Right atrium auricular region (tissue), 2 donors: Measurements from ENCODE around the gene CLCN2. TPM values are rescaled to one million over a fixed set of nuclear protein-coding genes. Genes with fewer than 3 reads are reported as not detected.

Source experiments
- DNase-seq: peaks from one replicate; pipeline ENCODE4 v3.0.0-alpha.2; 2019; ENCODE audit warnings: low spot score
- H3K27ac ChIP-seq, 2 donors: fragments of 200-600 bp; sonication (generic); 1 replicate in 1 of 2; 2 replicates in 1 of 2; pipeline ENCODE4 v1.5.1; 2016 to 2019
- H3K27me3 ChIP-seq, 2 donors: fragments of 200-600 bp; sonication (generic); one replicate each; pipeline versions ENCODE4 v1.5.1 to v1.6.0; 2017 to 2019
- H3K36me3 ChIP-seq: fragments of 200-600 bp; sonication (generic); one replicate; pipeline ENCODE4 v1.5.1; 2016
- H3K4me1 ChIP-seq, 2 donors: fragments of 200-600 bp; sonication (generic); one replicate each; pipeline versions ENCODE4 v1.5.1 to v1.6.0; 2017 to 2019
- H3K4me3 ChIP-seq, 2 donors: fragments of 200-600 bp; sonication (generic); 1 replicate in 1 of 2; 2 replicates in 1 of 2; pipeline ENCODE4 v1.5.1; 2017 to 2019; ENCODE audit warnings: mild to moderate bottlenecking in 1 of 2, moderate library complexity in 1 of 2
- H3K9me3 ChIP-seq, 2 donors: fragments of 200-600 bp; sonication (generic); one replicate each; pipeline ENCODE4 v1.5.1; 2019
- total RNA-seq, 2 donors: library from RNA; depleted of rRNA; stranded (reverse); fragments of >200 nt; gene quantifications; one replicate each; pipeline ENCODE4 v1.1.0, GENCODE V29; 2016
- TF ChIP-seq, protein P1 (sequence below), 2 donors: fragments of 200-600 bp; sonication (generic); IDR thresholded peaks; one replicate each; pipeline ENCODE4 v1.5.1; 2019; ENCODE audit warnings: antibody characterized with exemption in 2 of 2

The CLCN2 gene
- total RNA-seq, 2 donors from 2014 or later = 1.3 to 2.7 TPM

- Histone ChIP-seq H3K4me1 (peaks cover 0 to 24% of the 10 kb centered on the region in 2 donors), H3K27ac (peak overlapping the region; percentile 64 to 70), H3K27me3 (no peaks in the 10 kb centered on the region), H3K9me3 (no peaks in the 10 kb centered on the region), H3K36me3 (no peaks in the 10 kb centered on the region), H3K4me3 (no peak overlapping the region)
- no peak for DNase-seq
- TF ChIP-seq, protein P1, sequence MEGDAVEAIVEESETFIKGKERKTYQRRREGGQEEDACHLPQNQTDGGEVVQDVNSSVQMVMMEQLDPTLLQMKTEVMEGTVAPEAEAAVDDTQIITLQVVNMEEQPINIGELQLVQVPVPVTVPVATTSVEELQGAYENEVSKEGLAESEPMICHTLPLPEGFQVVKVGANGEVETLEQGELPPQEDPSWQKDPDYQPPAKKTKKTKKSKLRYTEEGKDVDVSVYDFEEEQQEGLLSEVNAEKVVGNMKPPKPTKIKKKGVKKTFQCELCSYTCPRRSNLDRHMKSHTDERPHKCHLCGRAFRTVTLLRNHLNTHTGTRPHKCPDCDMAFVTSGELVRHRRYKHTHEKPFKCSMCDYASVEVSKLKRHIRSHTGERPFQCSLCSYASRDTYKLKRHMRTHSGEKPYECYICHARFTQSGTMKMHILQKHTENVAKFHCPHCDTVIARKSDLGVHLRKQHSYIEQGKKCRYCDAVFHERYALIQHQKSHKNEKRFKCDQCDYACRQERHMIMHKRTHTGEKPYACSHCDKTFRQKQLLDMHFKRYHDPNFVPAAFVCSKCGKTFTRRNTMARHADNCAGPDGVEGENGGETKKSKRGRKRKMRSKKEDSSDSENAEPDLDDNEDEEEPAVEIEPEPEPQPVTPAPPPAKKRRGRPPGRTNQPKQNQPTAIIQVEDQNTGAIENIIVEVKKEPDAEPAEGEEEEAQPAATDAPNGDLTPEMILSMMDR (IDR thresholded peaks at IDR 0.05) = no peak
These were observed 17.4 kb upstream of the CLCN2 start for GRCh38 chr3:184378651-184379357.

- Histone ChIP-seq H3K36me3 (no peaks in the 10 kb centered on the region), H3K27me3 (no peaks in the 10 kb centered on the region), H3K4me3 (no peak within 1 kb of the TSS), H3K9me3 (no peaks in the 10 kb centered on the region), H3K27ac (peak within 1 kb of the TSS; percentile 64 to 70), H3K4me1 (peaks cover 0 to 24% of the 10 kb centered on the region in 2 donors)
- TF ChIP-seq, protein P1 (IDR thresholded peaks at IDR 0.05) = no peak
- no peak for DNase-seq
These were observed 16.6 kb upstream of the CLCN2 start, which contains the start of gene THPO for GRCh38 chr3:184377882-184378445. Gene THPO, minus strand, starts transcription at chr3:184378207. Its CDS starts 1,948 bp downstream, at chr3:184376259.

DNA sequence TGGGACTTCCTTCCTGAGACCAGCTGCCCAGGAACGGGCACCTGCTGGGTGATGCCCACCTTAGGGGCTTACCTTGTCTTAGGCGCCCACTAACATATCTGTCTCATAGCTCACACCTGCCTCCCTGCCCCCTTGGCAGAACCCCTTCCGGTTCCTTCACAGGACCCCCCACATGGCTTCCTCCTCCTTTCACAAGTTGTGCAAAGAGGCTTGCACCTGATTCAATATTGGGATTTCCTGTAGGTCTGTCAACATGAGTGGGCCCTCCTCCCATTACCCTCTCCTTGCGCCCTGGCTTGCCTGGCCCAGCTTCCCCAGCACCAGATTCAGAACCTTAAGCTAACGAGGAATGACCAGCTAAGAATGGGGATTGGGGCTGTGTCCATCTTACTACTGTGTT, 16.0 kb upstream of the CLCN2 start:
- Histone ChIP-seq H3K4me3 (no peak overlapping the region), H3K9me3 (no peaks in the 10 kb centered on the region), H3K36me3 (no peaks in the 10 kb centered on the region), H3K4me1 (peaks cover 0 to 24% of the 10 kb centered on the region in 2 donors), H3K27ac (no peak overlapping the region), H3K27me3 (no peaks in the 10 kb centered on the region)
- TF ChIP-seq, protein P1 (IDR thresholded peaks at IDR 0.05) = no peak
- DNase-seq = no peak

DNA sequence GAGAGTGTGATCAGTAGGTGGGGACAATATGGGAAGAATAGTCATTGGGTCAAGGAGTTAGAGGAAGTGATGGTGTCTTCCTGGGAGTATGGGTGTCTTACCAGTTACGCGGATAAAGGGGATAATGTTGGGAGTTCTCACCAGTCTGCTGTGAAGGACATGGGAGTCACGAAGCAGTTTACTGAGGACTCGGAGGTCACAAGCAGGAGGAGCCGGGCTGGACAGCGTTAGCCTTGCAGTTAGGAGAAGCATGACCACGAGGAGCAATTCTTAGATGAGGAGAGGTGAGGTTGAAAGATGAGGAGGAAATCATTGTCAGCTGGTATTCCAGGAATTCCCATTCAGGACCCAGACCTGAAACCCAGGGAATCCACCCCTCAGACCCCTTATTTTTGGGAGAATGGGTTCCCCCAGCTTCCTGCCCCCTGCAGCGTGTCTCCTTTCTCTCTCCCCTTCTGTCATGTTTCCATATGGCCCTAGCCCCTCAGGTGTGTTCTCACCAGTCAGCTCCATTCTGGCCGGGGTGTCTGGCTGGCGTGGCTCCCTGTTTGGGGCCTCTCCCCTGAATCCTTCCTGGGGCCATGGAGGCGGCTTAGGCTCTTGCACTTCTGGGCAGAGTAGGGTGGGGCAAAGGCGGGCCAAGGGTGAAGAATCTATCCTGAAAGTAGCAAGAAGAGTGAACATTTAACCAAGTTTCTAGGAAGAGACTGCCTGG, 14.5 kb upstream of the CLCN2 start:
- no peak for DNase-seq
- H3K4me3 ChIP-seq = no peak overlapping the region
- H3K4me1 ChIP-seq = peaks cover 0 to 22% of the 10 kb centered on the region in 2 donors
- H3K27ac ChIP-seq = no peak overlapping the region
- H3K9me3 ChIP-seq = no peaks in the 10 kb centered on the region
- H3K36me3 ChIP-seq = no peaks in the 10 kb centered on the region
- no peaks in the 10 kb centered on the region for H3K27me3 ChIP-seq
- TF ChIP-seq, protein P1 (IDR thresholded peaks at IDR 0.05) = no peak

DNA sequence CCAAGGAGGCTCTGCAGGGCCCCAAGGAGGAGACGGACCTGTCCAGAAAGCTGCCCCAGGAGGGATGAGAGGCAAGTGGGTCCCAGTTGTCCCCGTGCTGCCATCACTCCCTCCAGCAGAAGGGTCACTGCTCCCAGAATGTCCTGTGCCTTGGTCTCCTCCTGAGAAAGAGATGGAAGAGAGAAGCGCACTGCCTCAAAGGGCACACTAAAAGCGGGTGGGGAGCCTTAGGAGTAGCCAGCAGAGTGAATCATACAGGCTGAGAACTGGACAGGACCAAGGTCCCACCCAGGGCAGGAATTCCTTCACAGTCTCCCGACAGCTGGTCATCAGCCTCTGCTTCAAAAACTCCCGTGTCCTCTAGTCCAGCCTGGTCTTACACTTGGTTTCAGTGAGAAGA, 12.0 kb upstream of the CLCN2 start:
- H3K9me3 ChIP-seq = no peaks in the 10 kb centered on the region
- peak; percentile 71 for DNase-seq
- TF ChIP-seq, protein P1 (IDR thresholded peaks at IDR 0.05) = no peak
- H3K4me1 ChIP-seq = peaks cover 0 to 18% of the 10 kb centered on the region in 2 donors
- no peak overlapping the region for H3K4me3 ChIP-seq
- peak overlapping the region in 1 of 2 donors; percentile 12 for H3K27ac ChIP-seq
- H3K36me3 ChIP-seq = peaks cover 3% of the 10 kb centered on the region
- H3K27me3 ChIP-seq = no peaks in the 10 kb centered on the region
